ENCODE measurements around the gene TMEM170B. TPM values are rescaled to one million over a fixed set of nuclear protein-coding genes. Genes with fewer than 3 reads are reported as not detected.
A peak's percentile ranks its signal among the peaks of the same experiment; 100 is the strongest.

Gene TMEM170B, protein sequence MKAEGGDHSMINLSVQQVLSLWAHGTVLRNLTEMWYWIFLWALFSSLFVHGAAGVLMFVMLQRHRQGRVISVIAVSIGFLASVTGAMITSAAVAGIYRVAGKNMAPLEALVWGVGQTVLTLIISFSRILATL
- total RNA-seq = 2.5 TPM

- TF ChIP-seq POLR2AphosphoS5 (IDR thresholded peaks at IDR 0.05; ENCODE audit: insufficient read depth in 1 of 2, low read depth in 1 of 2) = peak in 1 of 2 donors; percentile 41
- TF ChIP-seq POLR2A (IDR thresholded peaks at IDR 0.05) = peak in 1 of 2 donors; percentile 2
- peak in 1 of 3 experiments; percentile 7 for TF ChIP-seq CTCF (IDR thresholded peaks at IDR 0.05)
- Histone ChIP-seq H3K9me3 (no peaks in the 10 kb centered on the region), H3K27me3 (no peaks in the 10 kb centered on the region), H3K4me3 (peak within 1 kb of the TSS; percentile 80 to 96), H3K4me1 (peaks cover 11% of the 10 kb centered on the region), H3K36me3 (no peaks in the 10 kb centered on the region), H3K27ac (peak within 1 kb of the TSS; percentile 81)
- no peak for DNase-seq (ENCODE audit: extremely low spot score in 2 of 2)
- intact Hi-C loops (cut with DNase I) = no loop called here
Observed at GRCh38 chr6:11537229-11538051, at the start of gene TMEM170B. TSS of gene TMEM170B (plus strand) at chr6:11537749. CDS start at chr6:11538278, 529 bp downstream.

GRCh38 chr6:11490996-11491395 lies 46.6 kb upstream of the TMEM170B start:
- no peaks in the 10 kb centered on the region for H3K4me1 ChIP-seq
- no peak overlapping the region for H3K27ac ChIP-seq
- DNase-seq (ENCODE audit: extremely low spot score in 2 of 2) = no peak
- H3K27me3 ChIP-seq = no peaks in the 10 kb centered on the region
- no peak overlapping the region for H3K4me3 ChIP-seq
- no peaks in the 10 kb centered on the region for H3K36me3 ChIP-seq
- TF ChIP-seq POLR2AphosphoS5 (IDR thresholded peaks at IDR 0.05; ENCODE audit: insufficient read depth in 1 of 2, low read depth in 1 of 2) = no peak
- TF ChIP-seq CTCF (IDR thresholded peaks at IDR 0.05) = no peak
- no peak for TF ChIP-seq POLR2A (IDR thresholded peaks at IDR 0.05)
- intact Hi-C loops (cut with DNase I) = loop anchor here (10.0 kb wide), 1 partner anchor 246 kb away; no protein-coding TSS in a partner anchor
- H3K9me3 ChIP-seq = no peaks in the 10 kb centered on the region

DNA sequence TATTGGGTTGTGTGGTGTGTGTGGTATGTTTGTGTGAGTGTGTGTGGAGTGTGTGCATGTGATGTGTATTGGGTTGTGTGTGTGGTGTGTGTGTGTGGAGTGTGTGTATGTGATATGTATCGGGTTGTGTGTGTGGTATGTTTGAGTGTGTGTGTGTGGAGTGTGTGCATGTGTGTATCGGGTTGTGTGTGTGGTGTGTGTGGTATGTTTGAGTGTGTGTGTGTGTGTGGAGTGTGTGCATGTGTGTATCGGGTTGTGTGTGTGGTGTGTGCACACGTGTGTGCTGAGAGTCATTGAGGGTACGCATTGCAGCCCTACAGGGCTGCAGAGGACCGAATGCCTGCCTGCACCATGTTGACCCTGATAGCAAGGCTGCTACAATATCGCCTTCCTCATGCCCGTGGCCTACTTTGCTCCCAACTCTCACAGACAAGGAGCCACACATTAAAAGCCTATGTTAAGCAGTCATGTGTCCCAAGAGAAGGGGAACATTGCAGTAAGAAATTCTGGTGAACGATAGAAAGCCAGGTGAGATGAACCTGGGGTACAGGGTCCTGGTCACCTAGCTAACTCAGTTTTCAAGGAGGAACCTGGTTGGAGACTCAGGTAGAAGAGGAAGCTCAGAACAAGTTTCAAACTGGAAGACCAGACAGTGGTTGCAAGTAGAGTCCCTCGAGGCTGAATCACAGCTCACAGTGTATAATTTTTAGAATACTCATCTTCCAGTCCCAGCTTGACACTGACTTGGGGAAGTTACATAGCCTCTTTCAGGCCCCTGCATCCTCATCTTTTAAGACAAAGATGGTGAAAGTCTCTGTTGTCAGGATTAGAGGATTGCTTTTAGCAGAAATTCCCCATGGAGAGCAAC lies 45.7 kb upstream of the TMEM170B start:
- DNase-seq (ENCODE audit: extremely low spot score in 2 of 2) = no peak
- no peaks in the 10 kb centered on the region for H3K27me3 ChIP-seq

More for the DNA sequence above, 45.7 kb upstream of the TMEM170B start:
- Histone ChIP-seq H3K4me3 (no peak overlapping the region), H3K4me1 (no peaks in the 10 kb centered on the region), H3K9me3 (no peaks in the 10 kb centered on the region), H3K36me3 (no peaks in the 10 kb centered on the region), H3K27ac (no peak overlapping the region)
- TF ChIP-seq CTCF (IDR thresholded peaks at IDR 0.05) (no peak), POLR2AphosphoS5 (IDR thresholded peaks at IDR 0.05; ENCODE audit: insufficient read depth in 1 of 2, low read depth in 1 of 2) (no peak), POLR2A (IDR thresholded peaks at IDR 0.05) (no peak)
- intact Hi-C loops (cut with DNase I) = loop anchor here (10.0 kb wide), 1 partner anchor 247 kb away; no protein-coding TSS in a partner anchor

All from vagina (tissue), 2 donors.